A549 (cell line): ENCODE measurements around the gene CIAO2B. TPM values are rescaled to one million over a fixed set of nuclear protein-coding genes. Genes with fewer than 3 reads are reported as not detected.

Source experiments
- ATAC-seq, 2 experiments: fragments of 200-7000 bp in 1 of 2; fragments of >200 bp in 1 of 2; cut with Nextera tagmentation in 1 of 2; cut with Tn5 transposase in 1 of 2; 3 replicates each; pipeline versions ENCODE4 v1.8.0 to v1.9.1; 2018 to 2020; ENCODE audit warnings: mild to moderate bottlenecking in 1 of 2, moderate library complexity in 1 of 2
- CTCF ChIA-PET: fragments of 300-600 bp; sonication (Branson Sonifier 250); formaldehyde crosslinking; extraction: SDS; loops from one replicate; lab custom pipeline; 2021; ENCODE audit warnings: antibody characterized with exemption, inconsistent platforms; lab: Yijun Ruan, JAX
- POLR2A ChIA-PET: fragments of 350-600 bp; formaldehyde crosslinking; extraction: SDS; loops from one replicate; lab custom pipeline; 2021; ENCODE audit warnings: antibody characterized with exemption, inconsistent platforms; lab: Yijun Ruan, JAX
- DNase-seq, 2 experiments: peaks; one replicate each; pipeline versions ENCODE4 v3.0.0 to v3.0.0-alpha.2; 2011 to 2016; ENCODE audit warnings: low read depth in 1 of 2, low spot score in 1 of 2
- FAIRE-seq: peaks from 2 replicates; lab custom pipeline; 2011; peaks lifted over from hg19 to GRCh38; lab: Jason Lieb, UNC
- H3K27ac ChIP-seq, 2 experiments: fragments of >200 bp; sonication (Bioruptor Twin); formaldehyde crosslinking; 3 replicates each; pipeline ENCODE4 v1.5.1; 2016 to 2017
- H3K4me1 ChIP-seq: fragments of >200 bp; sonication (Bioruptor Twin); formaldehyde crosslinking; 3 replicates; pipeline ENCODE4 v1.6.1; 2016
- H3K4me2 ChIP-seq: fragments of >200 bp; sonication (Bioruptor Twin); formaldehyde crosslinking; 3 replicates; pipeline ENCODE4 v1.6.1; 2016
- H3K4me3 ChIP-seq: fragments of >200 bp; sonication (Bioruptor Twin); formaldehyde crosslinking; 3 replicates; pipeline ENCODE4 v1.5.1; 2016
- H3K9me3 ChIP-seq: fragments of >200 bp; sonication (Bioruptor Twin); formaldehyde crosslinking; 3 replicates; pipeline ENCODE4 v1.6.1; 2016
- BHLHE40 ChIP-seq: IDR thresholded peaks from 2 replicates; pipeline ENCODE4 v1.6.1; 2012; ENCODE audit warnings: low read depth, low read length, inconsistent platforms
- CBX2 ChIP-seq: fragments of 200-600 bp; sonication (generic); IDR thresholded peaks from 2 replicates; pipeline ENCODE4 v1.6.1; 2016; ENCODE audit warnings: low read depth, mild to moderate bottlenecking, borderline replicate concordance
- CEBPB ChIP-seq, 2 experiments: fragments of >200 bp in 1 of 2; sonication (Bioruptor Twin) in 1 of 2; formaldehyde crosslinking in 1 of 2; IDR thresholded peaks; 2 replicates each; pipeline ENCODE4 v1.6.1; 2012 to 2016
- CHD2 ChIP-seq: fragments of 150-350 bp; IDR thresholded peaks from 2 replicates; pipeline ENCODE4 v1.6.1; 2014; ENCODE audit warnings: low read length; ENCODE audit not compliant: partially characterized antibody
- EHF ChIP-seq: fragments of 250-450 bp; sonication (Bioruptor Pico); IDR thresholded peaks from 2 replicates; pipeline ENCODE4 v1.5.0; 2020; ENCODE audit warnings: mild to moderate bottlenecking
- ELK1 ChIP-seq: fragments of 150-350 bp; IDR thresholded peaks from 2 replicates; pipeline ENCODE4 v1.6.1; 2014; ENCODE audit warnings: low read depth, mild to moderate bottlenecking, low read length
- EP300 ChIP-seq, 2 experiments: fragments of >200 bp; sonication (Bioruptor Twin); formaldehyde crosslinking; IDR thresholded peaks; 2 replicates in 1 of 2; 3 replicates in 1 of 2; pipeline ENCODE4 v1.6.1; 2016 to 2017
- FOSB ChIP-seq: fragments of 250-450 bp; sonication (Bioruptor Pico); IDR thresholded peaks from 2 replicates; pipeline ENCODE4 v1.5.0; 2020; ENCODE audit warnings: mild to moderate bottlenecking, moderate library complexity
- GATA3 ChIP-seq: IDR thresholded peaks from 2 replicates; pipeline ENCODE4 v1.6.1; 2012; ENCODE audit warnings: borderline replicate concordance
- HOXA7 ChIP-seq: fragments of 250-450 bp; sonication (Bioruptor Pico); IDR thresholded peaks from 2 replicates; pipeline ENCODE4 v1.5.0; 2020; ENCODE audit warnings: mild to moderate bottlenecking, moderate library complexity
- JUN ChIP-seq, 2 experiments: fragments of >200 bp; sonication (Bioruptor Twin); formaldehyde crosslinking; IDR thresholded peaks; 2 replicates in 1 of 2; 3 replicates in 1 of 2; pipeline ENCODE4 v1.6.1; 2016 to 2017
- MYC ChIP-seq: IDR thresholded peaks from 2 replicates; pipeline ENCODE4 v1.6.1; 2012; ENCODE audit warnings: mild to moderate bottlenecking, inconsistent platforms, low read length, improper control_type of control experiment, borderline replicate concordance
- NPAS2 ChIP-seq: fragments of 250-450 bp; sonication (Bioruptor Pico); IDR thresholded peaks from 2 replicates; pipeline ENCODE4 v1.8.0; 2022; ENCODE audit warnings: mild to moderate bottlenecking, moderate library complexity, borderline replicate concordance
- PHF8 ChIP-seq: fragments of 200-600 bp; sonication (generic); IDR thresholded peaks from 2 replicates; pipeline ENCODE4 v1.6.1; 2016; ENCODE audit warnings: low read depth, mild to moderate bottlenecking, antibody characterized with exemption, moderate library complexity, borderline replicate concordance
- POLR2A ChIP-seq: IDR thresholded peaks from 2 replicates; pipeline ENCODE4 v1.6.1; 2012; ENCODE audit warnings: mild to moderate bottlenecking, low read length
- RAD21 ChIP-seq, 2 experiments: fragments of >200 bp in 1 of 2; sonication (Bioruptor Twin) in 1 of 2; formaldehyde crosslinking in 1 of 2; IDR thresholded peaks in 1 of 2; conservative IDR thresholded peaks in 1 of 2; 2 replicates in 1 of 2; 3 replicates in 1 of 2; pipeline ENCODE4 v1.6.1; 2012 to 2018; ENCODE audit warnings: inconsistent platforms in 1 of 2
- RARB ChIP-seq: fragments of 250-450 bp; sonication (Bioruptor Pico); IDR thresholded peaks from 2 replicates; pipeline ENCODE4 v1.8.0; 2021; ENCODE audit warnings: mild to moderate bottlenecking, moderate library complexity
- REST ChIP-seq: fragments of 200-600 bp; sonication (generic); IDR thresholded peaks from 2 replicates; pipeline ENCODE4 v1.6.1; 2016; ENCODE audit warnings: antibody characterized with exemption, mild to moderate bottlenecking, moderate library complexity
- SREBF2 ChIP-seq: fragments of 450-650 bp; IDR thresholded peaks from 2 replicates; pipeline ENCODE4 v1.6.1; 2014; ENCODE audit warnings: mild to moderate bottlenecking, moderate library complexity
- TFCP2L1 ChIP-seq: fragments of 250-450 bp; sonication (Bioruptor Pico); IDR thresholded peaks from 2 replicates; pipeline ENCODE4 v1.5.0; 2021; ENCODE audit warnings: mild to moderate bottlenecking
- USF2 ChIP-seq: fragments of 450-650 bp; IDR thresholded peaks from 2 replicates; pipeline ENCODE4 v1.6.1; 2014; ENCODE audit warnings: antibody characterized with exemption
- ZFP36 ChIP-seq: fragments of 450-650 bp; IDR thresholded peaks from 2 replicates; pipeline ENCODE4 v1.6.1; 2014; ENCODE audit warnings: borderline replicate concordance; ENCODE audit not compliant: partially characterized antibody
- ZSCAN20 ChIP-seq: fragments of 250-450 bp; sonication (Bioruptor Pico); IDR thresholded peaks from 2 replicates; pipeline ENCODE4 v1.8.0; 2022; ENCODE audit warnings: mild to moderate bottlenecking, moderate library complexity
- WGBS: methylation state at CpG from one replicate; pipeline ENCODE4 v1.1.6; 2017; ENCODE audit errors: missing lambda C conversion rate; 5-methylcytosine and 5-hydroxymethylcytosine counted together
- polyA plus RNA-seq, 4 experiments: library from polyadenylated mRNA; depleted of rRNA in 3 of 4; stranded (reverse); fragments of >200 nt; fragmentation: RNase III in 1 of 4; extraction: RNeasy Plus Mini Kit Qiagen cat#74134 plus additional on column Dnase treatment in 1 of 4; gene quantifications; 2 replicates in 3 of 4; 3 replicates in 1 of 4; pipeline ENCODE4 v1.2.3, GENCODE V29; 2011 to 2017
- TF ChIP-seq, protein P1 (sequence below): IDR thresholded peaks from 2 replicates; pipeline ENCODE4 v1.6.1; 2012

Gene CIAO2B
- polyA plus RNA-seq, 2 of the 4 experiments (the other 2 are of a cell fraction), result 134 to 140 TPM

DNA sequence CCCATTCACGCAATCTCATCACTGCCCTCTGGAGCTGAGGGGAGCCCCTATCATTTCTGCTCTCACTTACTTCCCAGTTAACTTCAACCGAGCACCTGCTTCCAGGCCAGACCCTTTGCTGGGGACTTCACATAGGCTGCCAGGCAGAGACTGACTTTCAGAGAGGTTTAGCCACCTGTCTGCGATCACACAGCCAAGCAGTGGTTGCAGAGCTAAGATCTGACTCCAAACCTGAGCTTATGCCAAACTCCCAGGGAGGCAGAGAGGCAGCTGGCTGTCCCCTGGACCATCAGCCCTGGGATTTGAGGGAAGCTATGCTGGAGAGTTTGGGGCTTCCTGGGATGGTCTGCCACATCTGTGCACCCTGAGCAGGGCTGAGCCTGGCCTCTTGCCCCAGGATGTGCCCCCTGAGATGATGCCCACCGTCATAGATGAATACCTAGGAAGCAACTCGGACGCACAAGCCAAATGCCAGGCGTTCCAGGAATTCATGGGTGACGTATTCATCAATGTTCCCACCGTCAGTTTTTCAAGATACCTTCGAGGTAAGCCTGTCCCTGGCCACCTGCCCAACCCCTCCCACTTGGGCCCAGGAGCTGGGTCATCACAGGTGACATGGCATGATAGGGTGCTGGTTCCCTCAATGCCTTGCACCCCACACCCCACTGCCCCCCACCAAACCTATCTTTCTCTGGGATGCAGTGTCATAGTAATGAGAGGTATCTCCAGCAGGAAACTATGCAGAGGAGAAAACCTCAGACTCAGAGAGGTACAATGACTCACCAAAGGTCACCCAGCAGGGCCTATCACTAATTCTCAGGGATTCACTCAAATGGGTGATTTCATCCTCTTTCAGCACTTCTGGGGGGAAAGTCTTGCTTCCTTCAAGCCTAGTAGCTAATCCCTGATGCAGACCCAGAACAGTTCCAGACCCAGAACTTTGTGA, 36.8 kb upstream of the CIAO2B start:
- no peak overlapping the region for H3K4me3 ChIP-seq
- ATAC-seq (peak; percentile 38 to 52; a peak in 5 of 6 replicates), DNase-seq (peak in 1 of 2 experiments; percentile 39), FAIRE-seq (no peak)
- TF ChIP-seq GATA3 (peak; percentile 55; the same call in 1 of the 2 replicates), JUN (IDR thresholded peaks at IDR 0.05) (0 out of 5 replicates have a peak, but pooled peaks of 1 of the 2 experiments have one; percentile 30), REST (no peak), ZFP36 (peak; percentile 24)
- TF ChIP-seq, protein P1, sequence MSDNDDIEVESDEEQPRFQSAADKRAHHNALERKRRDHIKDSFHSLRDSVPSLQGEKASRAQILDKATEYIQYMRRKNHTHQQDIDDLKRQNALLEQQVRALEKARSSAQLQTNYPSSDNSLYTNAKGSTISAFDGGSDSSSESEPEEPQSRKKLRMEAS, result no peak
- 52% methylated on average over 10 of the region's 10 CpGs for WGBS
- peak overlapping the region; percentile 25 to 35; a peak in 3 of 6 replicates for H3K27ac ChIP-seq
- H3K4me1 ChIP-seq, result peaks cover 13% of the 10 kb centered on the region
- H3K4me2 ChIP-seq, result 0 out of 3 replicates have a peak overlapping the region, but pooled peaks have one; percentile 20
- H3K9me3 ChIP-seq, result no peaks in the 10 kb centered on the region
- ChIA-PET CTCF (interaction anchor here (0.7 to 15.9 kb wide), 12 partner anchors 4 to 356 kb away, joined by 3 to 216 read pairs (median 4); partner anchors contain the start of genes B3GNT9, CES3, FBXL8 and LRRC36), POLR2A (no interaction called here)

DNA sequence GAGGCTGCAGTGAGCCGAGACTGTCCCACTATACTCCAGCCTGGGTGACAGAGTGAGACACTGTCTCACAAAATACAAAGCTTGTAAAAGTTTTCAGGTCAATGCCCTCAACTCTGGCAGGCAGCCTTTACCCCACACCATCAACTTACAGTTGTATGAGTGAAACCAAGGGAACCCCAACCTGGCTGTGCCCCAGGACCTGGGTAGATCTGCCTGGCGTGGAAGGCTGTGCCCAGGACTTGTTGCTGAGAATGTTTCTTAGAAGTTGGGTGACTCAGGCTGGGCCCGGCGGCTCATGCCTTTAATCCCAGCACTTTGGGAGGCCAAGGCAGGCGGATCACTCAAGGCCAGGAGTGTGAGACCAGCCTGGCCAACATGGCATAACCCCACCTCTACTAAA, 34.6 kb upstream of the CIAO2B start:
- ChIA-PET CTCF (interaction anchor here (0.7 to 15.9 kb wide), 7 partner anchors 6 to 216 kb away, joined by 3 to 216 read pairs (median 65); partner anchors contain the start of genes B3GNT9, CES3, FBXL8 and TRADD), POLR2A (no interaction called here)
- Histone ChIP-seq H3K4me2 (no peak overlapping the region), H3K4me1 (peaks cover 13% of the 10 kb centered on the region), H3K4me3 (no peak overlapping the region), H3K9me3 (no peaks in the 10 kb centered on the region), H3K27ac (no peak overlapping the region)
- FAIRE-seq (no peak), ATAC-seq (no peak), DNase-seq (no peak)
- 87% methylated on average over 5 of the region's 5 CpGs for WGBS
- TF ChIP-seq CEBPB (IDR thresholded peaks at IDR 0.05), result no peak
- no peak for TF ChIP-seq USF2
- no peak for TF ChIP-seq FOSB
- TF ChIP-seq CBX2, result no peak
- TF ChIP-seq ZFP36, result no peak
- TF ChIP-seq PHF8, result no peak
- TF ChIP-seq BHLHE40, result no peak

- H3K4me2 ChIP-seq, result no peak overlapping the region
- H3K4me1 ChIP-seq, result no peaks in the 10 kb centered on the region
- H3K4me3 ChIP-seq, result no peak overlapping the region
- FAIRE-seq, result no peak
- 47% methylated on average over 3 of the region's 6 CpGs for WGBS
- no peak for ATAC-seq
- POLR2A ChIA-PET, result interaction anchor here (1.0 kb wide), 1 partner anchor 12 kb away, joined by 3 read pairs; no protein-coding TSS in a partner anchor
- no peak overlapping the region for H3K27ac ChIP-seq
- H3K9me3 ChIP-seq, result no peaks in the 10 kb centered on the region
- no peak for DNase-seq
- CTCF ChIA-PET, result interaction anchor here (0.5 to 15.9 kb wide), 13 partner anchors 10 to 436 kb away, joined by 3 to 216 read pairs (median 5); partner anchors contain the start of genes FBXL8 and TRADD
- no peak for TF ChIP-seq CHD2
- TF ChIP-seq POLR2A, result no peak
- TF ChIP-seq CEBPB (IDR thresholded peaks at IDR 0.05), result no peak
- TF ChIP-seq SREBF2, result no peak
- TF ChIP-seq RARB (CRISPR knock-in tag), result no peak
- TF ChIP-seq EP300 (IDR thresholded peaks at IDR 0.05), result no peak
- TF ChIP-seq, protein P1, result no peak
- no peak for TF ChIP-seq CBX2
- no peak for TF ChIP-seq TFCP2L1 (CRISPR knock-in tag)
- TF ChIP-seq MYC, result no peak
- no peak for TF ChIP-seq ZSCAN20
- TF ChIP-seq HOXA7, result no peak
- no peak for TF ChIP-seq RAD21 (conservative IDR thresholded peaks at IDR 0.05 in 1 of 2, IDR thresholded peaks at IDR 0.05 in 1 of 2)
- no peak for TF ChIP-seq NPAS2 (CRISPR knock-in tag)
- no peak for TF ChIP-seq ELK1
- TF ChIP-seq EHF (CRISPR knock-in tag), result no peak
Observed at GRCh38 chr16:66964049-66964448, 29.8 kb upstream of the CIAO2B start.
